ENCODE data around the gene MAEA.

The MAEA gene

DNA sequence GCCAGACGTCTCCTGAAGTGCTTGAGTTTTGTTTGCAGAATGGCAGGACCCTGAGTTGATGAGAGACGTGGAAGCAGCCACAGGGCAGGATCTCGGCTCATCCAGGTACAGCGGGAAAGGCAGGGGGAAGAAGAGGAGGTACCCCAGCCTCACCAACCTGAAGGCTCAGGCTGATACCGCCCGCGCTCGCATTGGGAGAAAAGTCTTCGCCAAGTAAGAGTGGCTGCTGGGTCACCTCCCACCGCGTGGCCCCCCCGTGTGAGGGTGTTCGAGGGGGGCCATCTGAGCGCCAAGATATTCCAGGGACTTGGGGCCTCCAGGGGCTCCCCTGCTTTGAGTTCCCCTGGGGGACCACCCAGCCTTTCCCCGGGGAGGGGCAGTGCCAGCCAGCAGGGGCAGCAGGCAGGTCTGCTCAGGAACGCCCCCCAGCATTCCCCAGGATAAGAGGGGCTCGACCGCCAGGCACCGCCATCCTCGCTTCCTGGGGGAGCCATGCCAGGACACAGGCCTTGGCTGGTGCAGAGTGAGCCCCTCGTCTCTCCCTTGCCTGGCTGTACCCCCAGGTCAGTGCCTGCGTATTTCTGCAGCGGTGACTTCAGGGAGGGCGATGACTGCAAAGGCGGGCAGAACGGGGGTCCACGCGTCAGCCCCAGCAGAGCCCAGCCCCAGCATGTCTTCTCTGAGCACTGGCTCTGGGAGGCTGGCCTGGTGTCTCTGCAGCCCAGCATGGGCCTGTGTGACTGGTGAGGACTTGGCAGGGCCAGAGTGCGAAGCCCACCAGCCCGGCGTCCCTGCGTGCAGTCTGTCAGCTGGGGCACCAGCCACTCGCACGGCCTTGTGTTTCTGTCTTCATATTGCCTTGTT is 94.3 kb downstream of the MAEA start:
- no peak for DNase-seq

DNA sequence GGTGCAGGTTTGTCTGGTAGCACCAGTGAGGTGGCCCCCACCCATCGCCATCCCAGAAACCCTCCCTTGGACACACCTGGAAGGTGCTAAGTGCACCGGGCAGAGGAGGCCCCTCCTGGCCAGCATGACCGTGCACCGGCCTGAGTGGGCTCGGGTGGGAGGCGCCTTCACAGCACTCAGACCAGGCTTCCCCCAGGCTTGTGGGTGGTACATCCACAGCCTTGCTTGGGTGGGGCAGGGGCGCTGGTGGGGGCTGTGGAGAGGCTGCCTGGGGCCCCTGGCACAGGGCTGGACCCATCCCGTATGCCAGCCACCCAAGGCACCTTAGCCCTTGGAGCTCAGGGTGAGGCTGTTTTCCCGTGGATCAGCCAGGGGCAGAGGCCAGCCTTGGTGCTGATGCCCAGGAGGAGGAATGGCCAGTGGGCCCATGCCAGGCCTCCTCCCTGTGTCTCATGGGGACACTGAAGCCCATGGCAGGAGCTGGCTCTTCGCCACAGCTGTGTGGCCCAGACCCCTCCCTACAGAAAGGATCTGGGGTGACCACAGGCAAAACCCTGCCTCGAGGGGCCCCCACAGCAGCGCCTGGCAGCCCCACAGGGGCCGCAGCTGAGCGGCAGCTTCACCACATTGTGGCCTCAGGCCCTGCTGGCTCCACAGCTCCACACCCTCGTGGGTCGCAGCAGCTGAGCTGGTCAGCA is 95.1 kb downstream of the MAEA start:
- no peak for DNase-seq

DNA sequence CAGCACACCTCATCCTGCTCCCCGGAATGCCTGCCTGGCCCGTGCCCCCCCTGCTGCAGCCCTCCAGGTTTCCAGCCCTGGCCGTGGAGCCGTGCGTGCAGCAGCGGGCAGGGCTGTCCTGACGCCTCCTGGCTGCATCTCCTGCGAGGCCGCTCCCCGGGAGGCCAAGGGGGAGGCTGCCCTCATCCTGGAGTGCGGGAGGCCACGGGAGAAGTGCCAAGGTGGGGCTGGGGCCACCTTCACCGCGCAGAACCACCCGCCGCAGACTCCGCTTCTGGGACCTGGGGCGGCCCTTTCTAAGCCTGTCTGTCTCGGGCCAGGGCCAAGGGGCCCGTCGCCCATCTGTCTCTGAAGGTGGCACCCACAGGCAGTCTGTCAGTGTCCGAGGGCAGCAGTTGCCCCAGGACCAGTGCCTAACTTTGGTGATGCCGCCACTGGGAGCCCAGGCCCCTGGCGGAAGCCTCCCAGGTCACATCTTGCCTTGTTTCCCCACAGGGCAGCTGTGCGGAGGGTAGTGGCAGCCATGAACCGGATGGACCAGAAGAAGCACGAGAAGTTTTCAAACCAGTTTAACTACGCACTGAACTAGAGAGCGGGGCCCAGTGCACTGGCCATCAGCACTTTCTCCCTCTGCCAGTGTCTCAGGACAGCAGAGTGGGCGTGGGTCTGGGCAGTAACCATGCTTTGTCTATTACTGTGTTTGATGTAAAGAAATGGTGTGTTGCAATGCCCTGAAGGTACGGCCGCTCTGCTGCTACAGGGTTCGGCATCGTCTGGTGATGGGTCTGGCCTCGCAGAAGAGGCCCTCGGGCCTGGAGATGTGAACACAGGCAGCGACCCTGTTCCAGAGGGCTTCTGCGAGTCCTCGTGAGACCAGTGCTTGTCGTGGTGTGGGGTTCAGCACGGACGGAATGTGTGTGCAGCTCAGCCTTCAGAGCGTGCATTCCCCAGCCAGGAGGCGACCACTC is 96.0 kb downstream of the MAEA start:
- DNase-seq, result no peak

Measured in CD4-positive, alpha-beta T cell treated with Interleukin-4 for 1 hour (primary cell).